ENCODE measurements around the gene WDR73. TPM values are rescaled to one million over a fixed set of nuclear protein-coding genes. Genes with fewer than 3 reads are reported as not detected.
A peak's percentile ranks its signal among the peaks of the same experiment; 100 is the strongest.

The WDR73 gene
- polyA plus RNA-seq, 1 donor (not counting 4 experiments of a cell fraction or from before 2014, with no cell fraction given): 23.6 TPM

DNA sequence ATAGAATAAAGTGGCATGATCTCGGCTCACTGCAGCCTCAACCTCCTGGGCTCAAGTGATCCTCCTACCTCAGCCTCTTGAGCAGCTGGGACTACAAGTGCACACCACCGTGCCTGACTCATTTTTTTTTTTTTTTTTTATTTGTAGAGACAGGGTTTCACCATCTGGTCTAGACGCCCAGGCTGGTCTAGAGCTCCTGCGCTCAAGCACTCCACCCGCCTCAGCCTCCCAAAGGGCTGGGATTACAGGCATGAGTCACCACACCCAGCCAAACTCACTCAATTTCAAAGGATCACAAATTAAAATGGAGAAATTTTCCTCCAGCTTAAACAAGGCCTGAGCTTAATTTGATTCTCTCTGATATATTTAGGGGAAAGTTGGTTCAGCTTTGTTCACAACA is 31.2 kb upstream of the WDR73 start:
- dilution Hi-C loops (cut with MboI; ENCODE audit: extremely low pct_ligation_motif_present, low sequenced_read_pairs): no loop called here

DNA sequence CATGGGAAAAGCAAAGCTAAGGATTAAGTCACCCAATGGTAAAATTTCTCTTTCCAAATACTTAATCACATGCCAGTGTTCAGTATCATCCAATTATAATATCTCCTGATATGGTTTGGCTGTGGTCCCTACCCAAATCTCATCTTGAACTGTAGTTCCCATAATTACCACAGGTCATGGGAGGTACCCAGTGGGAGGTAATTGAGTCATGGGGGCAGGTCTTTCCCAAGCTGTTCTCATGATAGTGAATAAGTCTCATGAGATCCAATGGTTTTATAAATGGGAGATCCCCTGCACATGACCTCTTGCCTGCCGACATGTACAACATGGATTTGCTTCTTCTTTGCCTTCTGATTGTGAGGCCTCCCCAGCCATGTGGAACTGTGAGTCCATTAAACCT is 30.0 kb upstream of the WDR73 start:
- peaks cover 9 to 27% of the 10 kb centered on the region in 2 experiments for H3K36me3 ChIP-seq (ENCODE audit: control insufficient read depth in 2 of 2, extremely low read depth in 1 of 2, insufficient read depth in 2 of 2, low read length in 2 of 2)
- dilution Hi-C loops (cut with MboI; ENCODE audit: extremely low pct_ligation_motif_present, low sequenced_read_pairs): no loop called here
- TF ChIP-seq EZH2 (IDR thresholded peaks at IDR 0.05; ENCODE audit: low read length) (no peak), CTCF (optimal IDR thresholded peaks at IDR 0.05 in 1 of 3, IDR thresholded peaks at IDR 0.05 in 1 of 3, conservative IDR thresholded peaks at IDR 0.05 in 1 of 3; ENCODE audit: extremely low read depth in 1 of 3, insufficient read depth in 2 of 3, low read length in 3 of 3) (no peak)

More for the DNA sequence above, 31.2 kb upstream of the WDR73 start:
- Histone ChIP-seq H3K4me3 (ENCODE audit: control insufficient read depth in 2 of 3, extremely low read depth in 1 of 3, insufficient read depth in 2 of 3, low read depth in 1 of 3, low read length in 3 of 3) (no peak overlapping the region), H3K27ac (ENCODE audit: control insufficient read depth, insufficient read depth, low read length) (peak overlapping the region; percentile 71), H4K20me1 (ENCODE audit: control insufficient read depth, extremely low read depth, insufficient read depth, low read length) (no peaks in the 10 kb centered on the region), H3K79me2 (ENCODE audit: control insufficient read depth, insufficient read depth, low read length) (peaks cover 12% of the 10 kb centered on the region), H3K9ac (ENCODE audit: control insufficient read depth, extremely low read depth, insufficient read depth, low read length) (no peak overlapping the region), H3K9me3 (ENCODE audit: control insufficient read depth, low read depth, low read length) (no peaks in the 10 kb centered on the region), H3K9me1 (ENCODE audit: control insufficient read depth, extremely low read depth, insufficient read depth, low read length) (no peaks in the 10 kb centered on the region), H3K4me1 (ENCODE audit: control insufficient read depth, extremely low read depth, insufficient read depth, low read length) (peaks cover 4% of the 10 kb centered on the region), H2AFZ (ENCODE audit: control insufficient read depth, low read length) (no peak overlapping the region), H3K36me3 (ENCODE audit: control insufficient read depth in 2 of 2, extremely low read depth in 1 of 2, insufficient read depth in 2 of 2, low read length in 2 of 2) (peaks cover 6 to 22% of the 10 kb centered on the region in 2 experiments), H3K27me3 (ENCODE audit: control insufficient read depth, extremely low read depth, insufficient read depth, low read length) (no peaks in the 10 kb centered on the region), H3K4me2 (ENCODE audit: control insufficient read depth, extremely low read depth, insufficient read depth, low read depth, low read length) (peak overlapping the region; percentile 10)
- DNase-seq (ENCODE audit: low read depth, low spot score): peak; percentile 48
- TF ChIP-seq EZH2 (IDR thresholded peaks at IDR 0.05; ENCODE audit: low read length) (no peak), CTCF (optimal IDR thresholded peaks at IDR 0.05 in 1 of 3, IDR thresholded peaks at IDR 0.05 in 1 of 3, conservative IDR thresholded peaks at IDR 0.05 in 1 of 3; ENCODE audit: extremely low read depth in 1 of 3, insufficient read depth in 2 of 3, low read length in 3 of 3) (no peak)
- FAIRE-seq: no peak

More for the DNA sequence above, 30.0 kb upstream of the WDR73 start:
- H3K27me3 ChIP-seq (ENCODE audit: control insufficient read depth, extremely low read depth, insufficient read depth, low read length): no peaks in the 10 kb centered on the region
- H2AFZ ChIP-seq (ENCODE audit: control insufficient read depth, low read length): no peak overlapping the region
- no peak overlapping the region for H3K4me3 ChIP-seq (ENCODE audit: control insufficient read depth in 2 of 3, extremely low read depth in 1 of 3, insufficient read depth in 2 of 3, low read depth in 1 of 3, low read length in 3 of 3)
- H3K27ac ChIP-seq (ENCODE audit: control insufficient read depth, insufficient read depth, low read length): no peak overlapping the region
- peaks cover 4% of the 10 kb centered on the region for H3K4me1 ChIP-seq (ENCODE audit: control insufficient read depth, extremely low read depth, insufficient read depth, low read length)
- no peaks in the 10 kb centered on the region for H3K9me1 ChIP-seq (ENCODE audit: control insufficient read depth, extremely low read depth, insufficient read depth, low read length)
- no peaks in the 10 kb centered on the region for H3K9me3 ChIP-seq (ENCODE audit: control insufficient read depth, low read depth, low read length)
- H4K20me1 ChIP-seq (ENCODE audit: control insufficient read depth, extremely low read depth, insufficient read depth, low read length): no peaks in the 10 kb centered on the region
- H3K9ac ChIP-seq (ENCODE audit: control insufficient read depth, extremely low read depth, insufficient read depth, low read length): no peak overlapping the region
- DNase-seq (ENCODE audit: low read depth, low spot score) (no peak), FAIRE-seq (no peak)
- no peak overlapping the region for H3K4me2 ChIP-seq (ENCODE audit: control insufficient read depth, extremely low read depth, insufficient read depth, low read depth, low read length)
- H3K79me2 ChIP-seq (ENCODE audit: control insufficient read depth, insufficient read depth, low read length): peaks cover 8% of the 10 kb centered on the region
